Subcutaneous adipose tissue (tissue), 4 donors: ENCODE data around the gene CYTH3. TPM values are rescaled to one million over a fixed set of nuclear protein-coding genes. Genes with fewer than 3 reads are reported as not detected.

Experiments used
- CTCF ChIP-seq: fragments of 450-650 bp; IDR thresholded peaks from one replicate; pipeline ENCODE4 v1.5.1; 2016; ENCODE audit warnings: low read depth, mild to moderate bottlenecking, control low read depth, antibody characterized with exemption, moderate library complexity
- total RNA-seq, 4 donors: library from RNA; depleted of rRNA; stranded (reverse); fragments of >200 nt; gene quantifications; one replicate each; pipeline ENCODE4 v1.1.0, GENCODE V29; 2016

Gene CYTH3
- total RNA-seq, 4 donors from 2014 or later = 23.6 to 84.0 (median 34.8) TPM

GRCh38 chr7:6307762-6308161 is 35.3 kb upstream of the CYTH3 start:
- TF ChIP-seq CTCF = no peak

- TF ChIP-seq CTCF = no peak
These were observed 34.0 kb upstream of the CYTH3 start for GRCh38 chr7:6306471-6306870.

- TF ChIP-seq CTCF = no peak
These were observed 32.9 kb upstream of the CYTH3 start for GRCh38 chr7:6305330-6305729.

GRCh38 chr7:6299774-6300173 is 27.4 kb upstream of the CYTH3 start:
- TF ChIP-seq CTCF = no peak

GRCh38 chr7:6294839-6295238 is 22.4 kb upstream of the CYTH3 start:
- TF ChIP-seq CTCF = no peak

- TF ChIP-seq CTCF = no peak
These were observed 20.8 kb upstream of the CYTH3 start for GRCh38 chr7:6293202-6293601.

GRCh38 chr7:6291531-6291930 is 19.1 kb upstream of the CYTH3 start:
- no peak for TF ChIP-seq CTCF
